GM18868 (cell line): ENCODE data around the gene HIBCH.
"Not testable (repeated sequence)": the region's sequence is repeated elsewhere in the genome, so short reads cannot be mapped to it uniquely, and the experiment has no call there.

ENCODE experiments used
- ATAC-seq: cut with Tn5 transposase; IDR thresholded peaks from one replicate; pipeline ENCODE4 v1.9.1; 2021; ENCODE audit warnings: mild to moderate bottlenecking, moderate library complexity; ENCODE audit not compliant: unreplicated experiment

HIBCH gene

GRCh38 chr2:190255676-190256075 is 64.0 kb downstream of the HIBCH start:
- no peak for ATAC-seq

GRCh38 chr2:190254063-190254850 is 65.4 kb downstream of the HIBCH start:
- ATAC-seq, result no peak

GRCh38 chr2:190250421-190250820 is 69.2 kb downstream of the HIBCH start:
- ATAC-seq, result no peak

GRCh38 chr2:190235551-190236075 is 84.0 kb downstream of the HIBCH start:
- ATAC-seq, result no peak

GRCh38 chr2:190235101-190235500 is 84.5 kb downstream of the HIBCH start:
- no peak for ATAC-seq

- not testable (repeated sequence) for ATAC-seq
These were observed 95.6 kb downstream of the HIBCH start for GRCh38 chr2:190223989-190224388.

GRCh38 chr2:190222745-190223144 is 96.9 kb downstream of the HIBCH start:
- not testable (repeated sequence) for ATAC-seq

GRCh38 chr2:190221429-190221828 is 98.2 kb downstream of the HIBCH start:
- no peak for ATAC-seq

- ATAC-seq, result no peak
These were observed 100.4 kb downstream of the HIBCH start for GRCh38 chr2:190219186-190219585.

GRCh38 chr2:190217616-190218015 is 102.0 kb downstream of the HIBCH start:
- ATAC-seq, result no peak

- no peak for ATAC-seq
These were observed 102.8 kb downstream of the HIBCH start for GRCh38 chr2:190216829-190217228.

- no peak for ATAC-seq
These were observed 104.0 kb downstream of the HIBCH start for GRCh38 chr2:190215620-190216019.

GRCh38 chr2:190214426-190215194 is 105.0 kb downstream of the HIBCH start:
- no peak for ATAC-seq

- ATAC-seq, result no peak
These were observed 105.9 kb downstream of the HIBCH start for GRCh38 chr2:190213441-190214335.

- ATAC-seq, result no peak
These were observed 109.2 kb downstream of the HIBCH start for GRCh38 chr2:190210471-190210870.

- no peak for ATAC-seq
These were observed 110.1 kb downstream of the HIBCH start for GRCh38 chr2:190209559-190209958.

GRCh38 chr2:190207930-190208329 is 111.7 kb downstream of the HIBCH start:
- ATAC-seq, result no peak

GRCh38 chr2:190205657-190206056 is 114.0 kb downstream of the HIBCH start:
- ATAC-seq, result no peak

GRCh38 chr2:190202604-190203003 is 117.0 kb downstream of the HIBCH start:
- ATAC-seq, result no peak

GRCh38 chr2:190202018-190202417 is 117.6 kb downstream of the HIBCH start:
- ATAC-seq, result no peak

GRCh38 chr2:190200603-190201002 is 119.0 kb downstream of the HIBCH start:
- ATAC-seq, result no peak
